Mammary epithelial cell (primary cell): ENCODE results near the gene GLCCI1.

Experiments
- EZH2 ChIP-seq: IDR thresholded peaks from 2 replicates; pipeline ENCODE4 v1.6.1; 2012; ENCODE audit warnings: low read length, inconsistent platforms, borderline replicate concordance
- TF ChIP-seq, protein P1 (sequence below), 2 donors: IDR thresholded peaks in 1 of 2; conservative IDR thresholded peaks in 1 of 2; 2 replicates each; pipeline ENCODE4 v1.5.1; 2011 to 2012; ENCODE audit warnings: inconsistent platforms in 2 of 2, low read length in 2 of 2, mild to moderate bottlenecking in 2 of 2, control low read depth in 1 of 2, low read depth in 1 of 2; ENCODE audit not compliant: insufficient read depth in 1 of 2; ENCODE audit errors: extremely low read depth in 1 of 2

DNA sequence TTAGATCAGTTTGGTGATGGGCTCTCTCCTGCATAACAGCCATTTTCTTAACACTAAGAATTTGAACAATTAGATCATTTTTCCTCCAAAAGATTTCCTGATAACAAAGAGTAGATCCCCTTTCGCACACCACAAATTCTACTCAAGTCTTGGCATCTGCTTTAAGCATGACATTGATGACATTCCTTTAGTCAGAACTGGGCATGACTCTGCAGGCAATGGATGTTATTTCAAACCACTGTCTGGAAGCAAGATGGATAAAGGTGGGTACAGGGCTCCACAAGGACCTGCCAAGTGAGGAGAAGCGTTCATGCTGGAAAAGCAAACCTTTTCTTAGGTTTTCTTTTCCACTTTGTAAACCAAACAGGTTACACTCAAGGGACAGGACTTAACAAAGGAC, 123.5 kb downstream of the GLCCI1 start:
- TF ChIP-seq, protein P1, sequence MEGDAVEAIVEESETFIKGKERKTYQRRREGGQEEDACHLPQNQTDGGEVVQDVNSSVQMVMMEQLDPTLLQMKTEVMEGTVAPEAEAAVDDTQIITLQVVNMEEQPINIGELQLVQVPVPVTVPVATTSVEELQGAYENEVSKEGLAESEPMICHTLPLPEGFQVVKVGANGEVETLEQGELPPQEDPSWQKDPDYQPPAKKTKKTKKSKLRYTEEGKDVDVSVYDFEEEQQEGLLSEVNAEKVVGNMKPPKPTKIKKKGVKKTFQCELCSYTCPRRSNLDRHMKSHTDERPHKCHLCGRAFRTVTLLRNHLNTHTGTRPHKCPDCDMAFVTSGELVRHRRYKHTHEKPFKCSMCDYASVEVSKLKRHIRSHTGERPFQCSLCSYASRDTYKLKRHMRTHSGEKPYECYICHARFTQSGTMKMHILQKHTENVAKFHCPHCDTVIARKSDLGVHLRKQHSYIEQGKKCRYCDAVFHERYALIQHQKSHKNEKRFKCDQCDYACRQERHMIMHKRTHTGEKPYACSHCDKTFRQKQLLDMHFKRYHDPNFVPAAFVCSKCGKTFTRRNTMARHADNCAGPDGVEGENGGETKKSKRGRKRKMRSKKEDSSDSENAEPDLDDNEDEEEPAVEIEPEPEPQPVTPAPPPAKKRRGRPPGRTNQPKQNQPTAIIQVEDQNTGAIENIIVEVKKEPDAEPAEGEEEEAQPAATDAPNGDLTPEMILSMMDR (conservative IDR thresholded peaks at IDR 0.05 in 1 of 2, IDR thresholded peaks at IDR 0.05 in 1 of 2; ENCODE audit: extremely low read depth in 1 of 2, insufficient read depth in 1 of 2, low read depth in 1 of 2, low read length in 2 of 2), result no peak
- no peak for TF ChIP-seq EZH2
